Measurements from ENCODE around the gene ATP6V0B. TPM values are rescaled to one million over a fixed set of nuclear protein-coding genes. Genes with fewer than 3 reads are reported as not detected.

The ATP6V0B gene
- total and polyA plus RNA-seq, 9 of the 15 experiments (the other 6 are each of a cell fraction or from before 2014, with no cell fraction given) = 137 to 328 (median 220) TPM

- TF ChIP-seq SUPT5H (IDR thresholded peaks at IDR 0.05) (no peak), CTBP1 (IDR thresholded peaks at IDR 0.05; ENCODE audit: borderline replicate concordance) (no peak), MYC (IDR thresholded peaks at IDR 0.05; ENCODE audit: low read depth, low read length) (0 out of 2 replicates have a peak, but pooled peaks have one; percentile 25), MYC (CRISPR knock-in tag; IDR thresholded peaks at IDR 0.05; ENCODE audit: borderline replicate concordance, low read depth) (no peak), NFE2L1 (tag; IDR thresholded peaks at IDR 0.05; ENCODE audit: borderline replicate concordance, low read depth) (no peak), CREB3 (tag; conservative IDR thresholded peaks at IDR 0.05; ENCODE audit: low read depth) (no peak), ZNF512 (tag; IDR thresholded peaks at IDR 0.05) (no peak), ZNF165 (CRISPR knock-in tag; IDR thresholded peaks at IDR 0.05; ENCODE audit: borderline replicate concordance) (no peak), ZNF217 (CRISPR knock-in tag; IDR thresholded peaks at IDR 0.05) (no peak), GTF2E2 (tag; IDR thresholded peaks at IDR 0.05) (peak; percentile 80), THAP7 (CRISPR knock-in tag; IDR thresholded peaks at IDR 0.05) (no peak), CSDE1 (IDR thresholded peaks at IDR 0.05) (no peak), SNRNP70 (optimal IDR thresholded peaks at IDR 0.05; ENCODE audit: low read depth, low read length) (no peak), XRCC5 (IDR thresholded peaks at IDR 0.05; ENCODE audit: low read depth, low read length) (no peak), ERF (CRISPR knock-in tag; IDR thresholded peaks at IDR 0.05) (peak; percentile 17; the same call in 1 of the 2 replicates), ZNF277 (CRISPR knock-in tag; IDR thresholded peaks at IDR 0.05; ENCODE audit: borderline replicate concordance) (no peak), GABPA (tag; conservative IDR thresholded peaks at IDR 0.05; ENCODE audit: low read depth) (0 out of 2 replicates have a peak, but pooled peaks have one; percentile 8), MAFK (IDR thresholded peaks at IDR 0.05; ENCODE audit: low read length) (no peak), EHMT2 (IDR thresholded peaks at IDR 0.05) (no peak), ZNF143 (CRISPR knock-in tag; IDR thresholded peaks at IDR 0.05) (no peak), ZNF354B (CRISPR knock-in tag; IDR thresholded peaks at IDR 0.05) (no peak), MAX (CRISPR knock-in tag; IDR thresholded peaks at IDR 0.05) (no peak), YY1 (IDR thresholded peaks at IDR 0.05; ENCODE audit: borderline replicate concordance in 1 of 3, control insufficient read depth in 1 of 3, extremely low read depth in 1 of 3, insufficient read depth in 3 of 3, insufficient read length in 1 of 3, insufficient replicate concordance in 2 of 3, low read depth in 1 of 3, low read length in 2 of 3) (peak in 1 of 3 experiments; percentile 42), ZC3H11A (IDR thresholded peaks at IDR 0.05; ENCODE audit: low read depth, low read length) (no peak)
These were observed 645 bp downstream of the ATP6V0B start (continued) for GRCh38 chr1:43975249-43975961.

All from K562 (cell line).